ENCODE results near the gene PIGC. TPM values are rescaled to one million over a fixed set of nuclear protein-coding genes. Genes with fewer than 3 reads are reported as not detected.

PIGC gene
- polyA plus RNA-seq, 4 donors, result 19.0 to 32.5 (median 23.4) TPM

- no peak for FAIRE-seq
- no peak for DNase-seq
- no peak overlapping the region for H3K27ac ChIP-seq (ENCODE audit: low read depth in 1 of 3, low read length in 2 of 3)
- no peaks in the 10 kb centered on the region for H3K9me3 ChIP-seq (ENCODE audit: control insufficient read depth in 2 of 2, insufficient read depth in 1 of 2, low read depth in 1 of 2, low read length in 1 of 2)
- H3K27me3 ChIP-seq (ENCODE audit: control insufficient read depth in 3 of 3, insufficient read depth in 3 of 3, low read length in 3 of 3), result no peaks in the 10 kb centered on the region
- 79 to 89% (median 85%) methylated on average over 5 of the region's 5 CpGs for WGBS, 3 donors
- H3K36me3 ChIP-seq (ENCODE audit: control insufficient read depth in 3 of 3, insufficient read depth in 2 of 3, low read depth in 1 of 3, low read length in 3 of 3), result no peaks in the 10 kb centered on the region
- no peaks in the 10 kb centered on the region for H3K4me1 ChIP-seq (ENCODE audit: control insufficient read depth in 3 of 3, insufficient read depth in 2 of 3, low read depth in 1 of 3, low read length in 2 of 3)
- H3K4me3 ChIP-seq (ENCODE audit: low read depth in 1 of 3, low read length in 3 of 3), result no peak overlapping the region
Observed at GRCh38 chr1:172421974-172422604, 21.8 kb downstream of the PIGC start.

GRCh38 chr1:172420385-172420784, 23.5 kb downstream of the PIGC start, which contains the start of gene C1orf105:
Gene C1orf105, plus strand, starts transcription at chr1:172420685. Its CDS starts 201 bp downstream, at chr1:172420886.
- FAIRE-seq (no peak), DNase-seq (no peak)
- H3K4me1 ChIP-seq (ENCODE audit: control insufficient read depth in 3 of 3, insufficient read depth in 2 of 3, low read depth in 1 of 3, low read length in 2 of 3), result no peaks in the 10 kb centered on the region
- H3K4me3 ChIP-seq (ENCODE audit: low read depth in 1 of 3, low read length in 3 of 3), result no peak within 1 kb of the TSS
- no peaks in the 10 kb centered on the region for H3K36me3 ChIP-seq (ENCODE audit: control insufficient read depth in 3 of 3, insufficient read depth in 2 of 3, low read depth in 1 of 3, low read length in 3 of 3)
- H3K27me3 ChIP-seq (ENCODE audit: control insufficient read depth in 3 of 3, insufficient read depth in 3 of 3, low read length in 3 of 3), result no peaks in the 10 kb centered on the region
- no peak within 1 kb of the TSS for H3K27ac ChIP-seq (ENCODE audit: low read depth in 1 of 3, low read length in 2 of 3)
- 81 to 86% (median 86%) methylated on average over 1 of the region's 1 CpG for WGBS, 3 donors
- no peaks in the 10 kb centered on the region for H3K9me3 ChIP-seq (ENCODE audit: control insufficient read depth in 2 of 2, insufficient read depth in 1 of 2, low read depth in 1 of 2, low read length in 1 of 2)

GRCh38 chr1:172417557-172417956, 26.3 kb downstream of the PIGC start:
- FAIRE-seq (no peak), DNase-seq (no peak)
- Histone ChIP-seq H3K27me3 (ENCODE audit: control insufficient read depth in 3 of 3, insufficient read depth in 3 of 3, low read length in 3 of 3) (no peaks in the 10 kb centered on the region), H3K36me3 (ENCODE audit: control insufficient read depth in 3 of 3, insufficient read depth in 2 of 3, low read depth in 1 of 3, low read length in 3 of 3) (no peaks in the 10 kb centered on the region), H3K4me1 (ENCODE audit: control insufficient read depth in 3 of 3, insufficient read depth in 2 of 3, low read depth in 1 of 3, low read length in 2 of 3) (no peaks in the 10 kb centered on the region), H3K4me3 (ENCODE audit: low read depth in 1 of 3, low read length in 3 of 3) (no peak overlapping the region), H3K9me3 (ENCODE audit: control insufficient read depth in 2 of 2, insufficient read depth in 1 of 2, low read depth in 1 of 2, low read length in 1 of 2) (no peaks in the 10 kb centered on the region), H3K27ac (ENCODE audit: low read depth in 1 of 3, low read length in 2 of 3) (no peak overlapping the region)
- WGBS, 3 donors, result 91 to 96% (median 93%) methylated on average over 1 of the region's 1 CpG

GRCh38 chr1:172416496-172417035, 27.3 kb downstream of the PIGC start:
- 77 to 79% (median 78%) methylated on average over 4 of the region's 4 CpGs for WGBS, 3 donors
- no peak for DNase-seq

GRCh38 chr1:172414331-172414730, 29.5 kb downstream of the PIGC start:
- no peaks in the 10 kb centered on the region for H3K4me1 ChIP-seq (ENCODE audit: control insufficient read depth in 3 of 3, insufficient read depth in 2 of 3, low read depth in 1 of 3, low read length in 2 of 3)
- no peak for FAIRE-seq
- DNase-seq, result no peak
- H3K36me3 ChIP-seq (ENCODE audit: control insufficient read depth in 3 of 3, insufficient read depth in 2 of 3, low read depth in 1 of 3, low read length in 3 of 3), result no peaks in the 10 kb centered on the region
- no peak overlapping the region for H3K4me3 ChIP-seq (ENCODE audit: low read depth in 1 of 3, low read length in 3 of 3)
- H3K27ac ChIP-seq (ENCODE audit: low read depth in 1 of 3, low read length in 2 of 3), result no peak overlapping the region
- H3K9me3 ChIP-seq (ENCODE audit: control insufficient read depth in 2 of 2, insufficient read depth in 1 of 2, low read depth in 1 of 2, low read length in 1 of 2), result no peaks in the 10 kb centered on the region
- H3K27me3 ChIP-seq (ENCODE audit: control insufficient read depth in 3 of 3, insufficient read depth in 3 of 3, low read length in 3 of 3), result no peaks in the 10 kb centered on the region

More at GRCh38 chr1:172416496-172417035, 27.3 kb downstream of the PIGC start:
- no peak for FAIRE-seq
- no peak overlapping the region for H3K27ac ChIP-seq (ENCODE audit: low read depth in 1 of 3, low read length in 2 of 3)
- H3K4me1 ChIP-seq (ENCODE audit: control insufficient read depth in 3 of 3, insufficient read depth in 2 of 3, low read depth in 1 of 3, low read length in 2 of 3), result no peaks in the 10 kb centered on the region
- H3K9me3 ChIP-seq (ENCODE audit: control insufficient read depth in 2 of 2, insufficient read depth in 1 of 2, low read depth in 1 of 2, low read length in 1 of 2), result no peaks in the 10 kb centered on the region
- no peaks in the 10 kb centered on the region for H3K27me3 ChIP-seq (ENCODE audit: control insufficient read depth in 3 of 3, insufficient read depth in 3 of 3, low read length in 3 of 3)
- no peaks in the 10 kb centered on the region for H3K36me3 ChIP-seq (ENCODE audit: control insufficient read depth in 3 of 3, insufficient read depth in 2 of 3, low read depth in 1 of 3, low read length in 3 of 3)
- no peak overlapping the region for H3K4me3 ChIP-seq (ENCODE audit: low read depth in 1 of 3, low read length in 3 of 3)

DNA sequence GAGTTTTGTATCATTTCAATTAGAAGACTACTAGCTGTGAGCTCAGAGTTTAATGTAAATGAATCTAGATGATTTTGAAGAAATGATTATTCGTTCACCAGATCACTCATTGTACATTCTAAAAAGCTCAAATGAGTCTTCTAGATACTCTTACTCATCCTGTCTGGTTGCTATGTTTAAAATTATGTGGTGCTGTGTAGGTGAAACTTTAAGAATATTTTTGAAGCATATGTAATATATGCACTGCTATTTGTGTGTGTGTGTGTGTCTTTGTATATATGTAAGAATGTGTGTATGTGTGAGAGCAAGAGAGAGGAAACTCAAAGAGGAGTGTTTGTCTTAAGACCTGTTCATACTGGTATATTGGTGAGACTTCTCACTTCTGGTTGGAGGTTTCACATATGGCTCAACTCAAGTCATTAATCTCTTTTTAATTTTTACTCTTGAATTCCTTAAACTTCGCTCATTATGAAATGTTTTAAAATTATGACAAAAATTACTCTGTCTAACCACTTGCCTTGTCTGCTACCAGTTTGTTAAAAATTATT, 32.0 kb downstream of the PIGC start:
- 80 to 87% (median 87%) methylated on average over 2 of the region's 2 CpGs for WGBS, 3 donors
- no peak for FAIRE-seq

GRCh38 chr1:172410027-172410426, 33.8 kb downstream of the PIGC start:
- FAIRE-seq (no peak), DNase-seq (no peak)
- no peaks in the 10 kb centered on the region for H3K36me3 ChIP-seq (ENCODE audit: control insufficient read depth in 3 of 3, insufficient read depth in 2 of 3, low read depth in 1 of 3, low read length in 3 of 3)
- H3K27me3 ChIP-seq (ENCODE audit: control insufficient read depth in 3 of 3, insufficient read depth in 3 of 3, low read length in 3 of 3), result no peaks in the 10 kb centered on the region
- 82 to 95% (median 89%) methylated on average over 1 of the region's 1 CpG for WGBS, 3 donors
- H3K4me3 ChIP-seq (ENCODE audit: low read depth in 1 of 3, low read length in 3 of 3), result no peak overlapping the region
- no peaks in the 10 kb centered on the region for H3K4me1 ChIP-seq (ENCODE audit: control insufficient read depth in 3 of 3, insufficient read depth in 2 of 3, low read depth in 1 of 3, low read length in 2 of 3)
- H3K27ac ChIP-seq (ENCODE audit: low read depth in 1 of 3, low read length in 2 of 3), result no peak overlapping the region
- no peaks in the 10 kb centered on the region for H3K9me3 ChIP-seq (ENCODE audit: control insufficient read depth in 2 of 2, insufficient read depth in 1 of 2, low read depth in 1 of 2, low read length in 1 of 2)

More for the DNA sequence above, 32.0 kb downstream of the PIGC start:
- Histone ChIP-seq H3K4me3 (ENCODE audit: low read depth in 1 of 3, low read length in 3 of 3) (no peak overlapping the region), H3K27ac (ENCODE audit: low read depth in 1 of 3, low read length in 2 of 3) (no peak overlapping the region), H3K36me3 (ENCODE audit: control insufficient read depth in 3 of 3, insufficient read depth in 2 of 3, low read depth in 1 of 3, low read length in 3 of 3) (no peaks in the 10 kb centered on the region), H3K27me3 (ENCODE audit: control insufficient read depth in 3 of 3, insufficient read depth in 3 of 3, low read length in 3 of 3) (no peaks in the 10 kb centered on the region), H3K9me3 (ENCODE audit: control insufficient read depth in 2 of 2, insufficient read depth in 1 of 2, low read depth in 1 of 2, low read length in 1 of 2) (no peaks in the 10 kb centered on the region), H3K4me1 (ENCODE audit: control insufficient read depth in 3 of 3, insufficient read depth in 2 of 3, low read depth in 1 of 3, low read length in 2 of 3) (no peaks in the 10 kb centered on the region)
- no peak for DNase-seq

- DNase-seq (no peak), FAIRE-seq (no peak)
- H3K9me3 ChIP-seq (ENCODE audit: control insufficient read depth in 2 of 2, insufficient read depth in 1 of 2, low read depth in 1 of 2, low read length in 1 of 2), result no peaks in the 10 kb centered on the region
- H3K27me3 ChIP-seq (ENCODE audit: control insufficient read depth in 3 of 3, insufficient read depth in 3 of 3, low read length in 3 of 3), result no peaks in the 10 kb centered on the region
- H3K4me3 ChIP-seq (ENCODE audit: low read depth in 1 of 3, low read length in 3 of 3), result no peak overlapping the region
- WGBS, 3 donors, result 89 to 92% (median 90%) methylated on average over 1 of the region's 1 CpG
- no peaks in the 10 kb centered on the region for H3K4me1 ChIP-seq (ENCODE audit: control insufficient read depth in 3 of 3, insufficient read depth in 2 of 3, low read depth in 1 of 3, low read length in 2 of 3)
- no peaks in the 10 kb centered on the region for H3K36me3 ChIP-seq (ENCODE audit: control insufficient read depth in 3 of 3, insufficient read depth in 2 of 3, low read depth in 1 of 3, low read length in 3 of 3)
- H3K27ac ChIP-seq (ENCODE audit: low read depth in 1 of 3, low read length in 2 of 3), result no peak overlapping the region
Observed at GRCh38 chr1:172408958-172409357, 34.9 kb downstream of the PIGC start.

Data from small intestine (tissue), 7 donors.